ENCODE data around the gene SPATA21.
"Not testable (repeated sequence)": the region's sequence is repeated elsewhere in the genome, so short reads cannot be mapped to it uniquely, and the experiment has no call there.

SPATA21 gene

GRCh38 chr1:16376971-16377370, 60.3 kb downstream of the SPATA21 start:
- DNase-seq: no peak

DNA sequence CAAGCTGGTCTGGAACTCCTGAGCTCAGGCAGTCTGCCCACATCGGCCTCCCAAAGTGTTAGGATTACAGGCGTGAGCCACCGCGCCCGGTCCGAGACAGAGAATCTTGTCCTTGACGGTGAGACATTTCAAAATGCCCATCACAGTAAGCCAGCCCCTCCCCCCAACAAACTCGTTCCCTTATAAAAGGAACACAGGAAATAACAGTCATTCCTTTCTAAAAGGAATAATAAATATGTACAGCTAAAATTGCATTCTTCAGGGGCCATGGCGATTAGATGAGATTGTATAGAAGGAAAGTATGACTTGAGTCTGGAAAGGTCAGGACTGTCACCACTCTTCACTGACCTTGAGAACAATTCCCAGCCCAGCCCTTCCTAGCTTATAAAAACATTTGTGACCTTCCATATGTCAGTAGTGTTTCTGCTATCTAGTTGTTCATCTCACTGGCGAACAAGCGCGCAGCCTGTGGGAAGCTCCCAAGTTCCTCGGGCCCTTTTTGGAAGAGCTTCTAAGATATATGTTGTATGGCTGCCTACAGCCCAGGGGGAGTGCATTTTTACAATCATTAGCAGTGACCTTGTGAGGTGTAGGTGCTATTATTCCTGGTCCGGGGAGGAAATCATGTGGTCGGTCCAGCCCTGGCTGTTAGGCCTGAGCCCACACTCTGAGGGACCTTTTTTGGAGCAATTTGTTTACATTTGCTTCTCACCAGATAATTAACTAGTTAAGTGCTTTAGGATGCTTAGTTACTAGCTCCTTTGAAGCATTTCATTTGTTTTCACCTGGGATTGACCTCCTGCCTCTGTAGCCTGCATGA, 61.5 kb downstream of the SPATA21 start:
- DNase-seq: no peak

DNA sequence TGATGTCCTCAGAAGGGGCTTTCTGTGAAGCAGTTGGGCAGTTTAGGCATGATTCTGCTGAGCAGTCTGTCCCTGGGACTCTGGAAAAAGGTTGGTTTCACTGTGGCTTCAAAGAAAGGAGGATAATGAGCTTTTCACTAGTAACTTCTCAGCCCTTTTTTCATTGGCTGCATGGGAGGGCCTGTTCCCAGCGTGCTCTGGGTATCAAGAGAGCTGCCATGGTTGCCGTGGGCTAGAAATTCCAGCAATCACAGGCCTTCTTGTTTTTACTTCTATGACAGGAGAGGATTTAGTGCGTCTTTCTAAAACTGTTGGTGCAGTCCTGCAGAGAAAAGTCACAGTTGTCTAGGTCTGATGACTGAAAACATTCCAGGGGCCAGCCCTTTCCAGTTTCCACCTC, 63.0 kb downstream of the SPATA21 start:
- no peak for DNase-seq

GRCh38 chr1:16372535-16373285, 64.5 kb downstream of the SPATA21 start:
- no peak for DNase-seq

- DNase-seq: no peak
Observed at GRCh38 chr1:16371725-16372124, 65.5 kb downstream of the SPATA21 start.

DNA sequence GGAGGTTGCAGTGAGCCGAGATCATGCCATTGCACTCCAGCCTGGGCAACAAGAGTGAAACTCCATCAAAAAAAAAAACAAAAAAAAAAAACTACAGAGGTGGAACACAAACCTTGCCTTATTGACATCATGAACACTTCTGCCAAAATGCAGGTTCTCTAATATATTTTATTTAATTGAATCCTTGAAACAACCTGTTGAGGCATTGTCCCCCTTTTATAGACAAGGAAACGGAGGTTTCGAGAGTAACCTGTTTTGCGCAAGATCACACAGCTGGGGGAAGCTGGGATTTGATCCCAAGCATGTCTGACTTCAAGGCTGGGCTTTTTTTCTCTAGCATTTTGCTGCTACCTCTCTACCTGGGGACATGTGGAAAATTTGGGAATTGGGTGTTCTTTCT, 67.4 kb downstream of the SPATA21 start:
- DNase-seq: no peak

DNA sequence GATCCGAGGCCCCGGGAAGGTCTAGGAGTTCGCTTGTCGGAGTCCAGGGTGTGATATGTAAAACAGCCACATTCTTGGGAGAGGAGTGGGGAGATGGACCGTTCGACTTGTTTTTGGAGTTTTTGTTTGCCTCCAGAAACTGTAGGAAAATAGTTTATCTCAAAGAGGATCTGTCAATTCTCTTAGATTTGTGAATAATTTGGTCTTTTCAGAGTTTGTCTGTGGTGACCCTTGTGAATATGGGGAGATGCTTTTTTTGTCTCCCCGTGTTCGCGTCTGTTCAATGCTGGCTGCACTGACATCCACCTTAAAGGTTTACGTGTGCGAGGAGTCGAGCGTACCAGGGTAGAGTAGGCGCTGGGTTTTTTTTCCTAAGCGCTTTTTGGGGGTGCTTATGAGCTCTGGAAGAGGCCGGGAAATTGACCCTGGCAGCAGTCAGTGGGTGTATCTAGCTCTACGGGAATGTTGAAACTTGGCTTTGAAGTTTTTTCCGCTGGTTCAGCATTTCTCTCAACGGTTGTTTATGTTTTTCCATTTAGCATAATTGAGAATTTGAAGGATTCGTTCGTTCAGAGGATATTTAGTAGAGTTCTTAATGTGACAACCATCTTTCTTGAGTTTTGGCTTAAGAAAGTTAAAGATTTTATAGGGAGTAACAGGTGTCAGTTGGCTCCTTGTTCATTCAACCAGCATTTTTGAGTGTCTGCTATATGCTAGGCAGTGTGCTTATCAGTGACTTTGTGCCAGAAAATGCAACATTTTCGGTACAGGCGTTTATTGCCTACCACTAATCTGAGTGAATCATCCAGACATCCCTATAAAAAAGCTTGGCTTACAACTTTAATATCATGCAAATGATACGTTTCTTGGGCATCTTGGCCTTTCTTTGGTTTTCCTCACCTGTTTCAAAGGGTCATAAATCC, 69.0 kb downstream of the SPATA21 start:
- no peak for DNase-seq

GRCh38 chr1:16367258-16367967, 69.8 kb downstream of the SPATA21 start:
- DNase-seq: no peak

GRCh38 chr1:16366722-16367257, 70.4 kb downstream of the SPATA21 start, which contains the start of gene SZRD1:
Gene SZRD1 (plus strand): TSS chr1:16367242. CDS start chr1:16367258, 16 bp downstream.
- DNase-seq: peak; percentile 94

DNA sequence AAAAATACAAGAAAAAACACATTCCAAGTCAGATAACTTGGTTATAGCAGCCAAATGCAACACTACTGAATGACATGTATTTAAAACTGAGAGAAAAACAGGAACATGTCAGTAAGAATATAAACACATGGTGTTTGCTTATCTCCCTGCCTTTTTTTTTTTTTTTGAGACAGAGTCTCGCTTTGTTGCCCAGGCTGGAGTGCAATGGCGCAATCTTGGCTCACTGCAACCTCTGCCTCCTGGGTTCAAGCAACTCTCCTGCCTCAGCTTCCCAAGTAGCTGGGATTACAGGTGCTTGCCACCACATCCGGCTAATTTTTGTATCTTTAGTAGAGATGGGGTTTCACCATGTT, 72.1 kb downstream of the SPATA21 start:
- not testable (repeated sequence) for DNase-seq

GRCh38 chr1:16356867-16357266, 80.4 kb downstream of the SPATA21 start:
- no peak for DNase-seq

- DNase-seq: no peak
Observed at GRCh38 chr1:16354619-16355018, 82.6 kb downstream of the SPATA21 start.

DNA sequence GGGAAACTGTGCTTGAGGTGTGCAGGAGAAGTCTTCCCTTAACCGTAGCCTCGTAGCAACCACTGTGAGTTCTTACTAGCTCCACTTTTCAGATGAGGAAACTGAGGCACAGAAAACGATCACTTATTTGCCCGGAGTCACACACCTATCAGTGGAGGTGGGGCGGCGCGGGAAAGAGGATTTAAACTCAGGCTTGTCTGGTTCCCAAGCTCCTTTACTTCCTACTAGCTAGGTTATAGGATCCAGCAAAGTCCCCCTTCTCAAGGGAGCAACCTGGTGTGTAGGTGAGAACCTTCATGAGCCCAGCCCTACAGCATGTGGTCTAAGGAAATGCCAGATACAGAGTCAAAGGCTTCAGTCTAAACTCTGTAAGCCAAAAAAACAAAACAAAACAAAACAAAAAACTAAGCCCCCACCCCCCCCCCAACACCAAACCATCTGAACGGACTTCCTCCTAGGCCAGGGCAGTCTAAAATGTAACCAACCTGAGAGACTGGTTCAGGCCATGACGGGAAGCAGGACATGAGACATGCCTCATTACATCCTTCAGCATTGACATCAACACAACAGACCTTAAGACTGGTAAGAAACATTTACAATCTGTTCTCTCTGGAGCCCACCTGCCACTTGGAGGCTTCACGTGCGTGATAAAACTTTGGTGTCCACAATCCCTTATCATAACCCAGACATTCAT, 84.2 kb downstream of the SPATA21 start:
- no peak for DNase-seq

DNA sequence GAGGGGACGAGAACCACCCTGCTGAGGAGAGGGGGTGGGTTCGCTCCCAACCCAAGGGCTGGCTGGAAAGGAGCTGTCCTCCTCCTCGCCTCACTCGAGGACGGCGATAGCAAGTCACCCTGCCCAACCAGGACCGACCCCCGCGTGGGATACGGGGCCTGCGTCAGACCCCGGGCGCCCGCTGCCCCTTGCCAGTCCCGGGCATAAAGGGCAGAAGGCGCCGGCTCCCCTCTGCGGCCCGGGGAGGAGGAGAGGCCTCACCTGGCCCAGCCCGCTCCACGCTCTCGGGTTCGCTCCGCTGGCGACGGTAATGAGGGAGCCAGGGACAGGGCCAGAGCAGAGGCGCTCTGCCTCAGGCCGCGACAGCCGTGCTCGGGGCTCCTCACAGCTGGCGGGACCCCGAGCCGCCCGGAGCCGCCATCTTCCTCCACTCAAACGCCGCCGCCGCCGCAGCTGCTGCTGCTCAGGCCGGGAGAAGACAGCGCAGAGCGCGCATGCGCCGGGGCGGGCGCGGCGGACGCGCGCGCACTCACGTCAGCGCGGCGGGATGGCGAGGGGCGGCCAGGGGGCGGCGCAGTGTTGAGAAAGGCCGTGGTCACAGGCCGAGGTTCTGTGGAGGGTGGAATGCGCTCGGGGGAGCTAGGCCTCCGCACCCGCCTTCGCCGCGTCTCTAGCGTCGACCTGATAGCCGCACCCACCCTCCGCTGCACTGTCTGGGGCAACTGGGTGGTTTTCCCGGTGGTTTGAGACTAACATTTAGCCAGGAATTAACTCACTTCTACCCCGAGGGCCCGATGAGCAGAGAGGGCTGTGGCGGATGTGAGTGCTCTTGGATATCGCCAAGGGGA, 85.0 kb downstream of the SPATA21 start, which contains the start of gene FBXO42:
TSS of gene FBXO42 (minus strand) at position 487 of the 848 bp plus-strand sequence. CDS start 37,062 bp downstream, outside the sequence.
- DNase-seq: peak; percentile 32

DNA sequence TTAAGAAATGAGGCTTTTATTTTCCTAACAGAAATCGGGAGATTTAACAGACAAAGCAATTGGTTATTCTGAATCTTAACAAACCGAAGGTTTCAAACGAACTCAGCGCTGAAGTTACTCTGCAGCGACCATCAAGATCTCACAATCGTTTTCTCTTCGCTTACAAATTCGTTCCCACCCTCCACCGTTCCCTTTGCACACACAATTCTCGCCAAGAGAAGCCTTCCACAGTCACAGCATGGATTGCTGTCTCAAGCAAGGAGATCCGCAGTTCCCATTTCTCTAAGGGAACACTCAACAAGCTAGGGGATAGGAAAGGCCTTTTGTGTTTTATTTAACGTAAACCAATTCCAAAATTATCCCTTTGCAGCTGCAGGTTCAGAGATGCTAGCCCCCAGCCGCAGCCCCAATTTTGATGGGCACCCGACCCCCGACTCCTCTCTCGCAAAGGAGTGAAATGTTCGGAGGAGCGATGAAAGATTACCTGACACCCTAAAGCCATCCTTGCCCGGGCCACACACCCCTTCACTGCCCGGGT, 85.7 kb downstream of the SPATA21 start:
- no peak for DNase-seq

GRCh38 chr1:16349847-16350406, 87.3 kb downstream of the SPATA21 start:
- DNase-seq: no peak
